GM19452 (cell line): ENCODE measurements around the gene ST8SIA6.

Source experiments
- ATAC-seq: cut with Tn5 transposase; IDR thresholded peaks from one replicate; pipeline ENCODE4 v1.9.1; 2021; ENCODE audit not compliant: unreplicated experiment

The ST8SIA6 gene

GRCh38 chr10:17273403-17273802, 181.0 kb downstream of the ST8SIA6 start:
- no peak for ATAC-seq

- ATAC-seq: no peak
Observed at GRCh38 chr10:17272648-17273047, 181.7 kb downstream of the ST8SIA6 start.
